ENCODE results near the gene CCL26. TPM values are rescaled to one million over a fixed set of nuclear protein-coding genes. Genes with fewer than 3 reads are reported as not detected.
"Not testable (repeated sequence)": the region's sequence is repeated elsewhere in the genome, so short reads cannot be mapped to it uniquely, and the experiment has no call there.

Gene CCL26
- total and polyA plus RNA-seq, 2 experiments from 2014 or later, result 2.2 TPM; not detected in 1

DNA sequence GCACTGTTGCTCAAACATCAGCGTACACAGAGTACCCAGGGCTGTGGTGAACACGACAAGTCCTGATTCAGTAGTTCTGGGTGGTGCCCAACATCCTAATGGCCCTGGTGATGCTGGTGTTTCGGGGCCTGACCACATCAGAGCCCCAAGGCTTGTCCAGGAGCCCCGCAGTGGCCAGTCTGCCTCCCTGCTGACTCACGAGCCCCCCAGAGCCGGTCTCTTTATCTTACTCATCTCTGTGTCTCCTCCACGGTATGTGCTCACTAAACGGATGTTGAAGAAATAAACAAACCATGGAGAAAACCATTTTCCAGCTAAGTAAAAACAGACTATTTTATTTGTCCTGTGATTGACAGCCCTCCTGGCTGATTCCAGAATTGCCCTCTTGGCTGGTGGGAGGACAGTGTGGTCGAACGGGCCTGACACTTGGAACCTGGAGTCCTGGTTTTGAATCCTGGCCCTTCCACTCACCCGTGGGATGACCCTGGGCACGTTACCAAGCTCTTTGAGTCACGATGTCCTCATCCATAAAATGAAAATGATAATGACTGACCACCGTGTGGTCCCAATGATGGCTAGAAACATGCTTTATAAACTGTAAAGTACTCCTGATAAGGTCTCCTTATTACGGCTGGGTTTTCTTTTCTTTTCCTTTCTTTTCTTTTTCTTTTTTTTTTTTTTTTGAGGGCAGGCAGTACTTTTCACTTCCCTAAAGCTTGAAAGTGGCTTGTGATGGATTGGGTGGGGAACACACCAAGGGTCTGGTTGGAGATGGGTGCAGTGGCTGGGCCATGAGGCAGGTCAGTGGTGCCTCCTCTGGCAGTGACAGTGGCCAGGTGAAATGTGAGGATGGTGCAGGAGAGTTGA is 39.0 kb downstream of the CCL26 start:
- Histone ChIP-seq H3K4me2 (ENCODE audit: unreplicated experiment) (peak overlapping the region; percentile 52), H3K79me2 (ENCODE audit: insufficient read depth) (peaks cover 37% of the 10 kb centered on the region), H3K4me3 (peak overlapping the region; percentile 52), H4K20me1 (ENCODE audit: insufficient read depth) (no peaks in the 10 kb centered on the region), H3K9me3 (ENCODE audit: low read depth) (no peaks in the 10 kb centered on the region), H3K9me2 (ENCODE audit: insufficient read depth) (no peaks in the 10 kb centered on the region), H3K27ac (peak overlapping the region; percentile 83), H3K9ac (peak overlapping the region; percentile 59), H3K36me3 (ENCODE audit: low read depth) (no peaks in the 10 kb centered on the region), H3K27me3 (replicated peaks; ENCODE audit: insufficient read depth) (no peaks in the 10 kb centered on the region), H3F3A (ENCODE audit: insufficient read depth) (peaks cover 36% of the 10 kb centered on the region), H2AFZ (peak overlapping the region; percentile 59), H3K4me1 (ENCODE audit: insufficient read depth) (peaks cover 35% of the 10 kb centered on the region)
- TF ChIP-seq EZH2phosphoT487 (IDR thresholded peaks at IDR 0.05; ENCODE audit: insufficient read depth, low read depth) (peak; percentile 86; the same call in 1 of the 2 replicates), EZH2 (IDR thresholded peaks at IDR 0.05; ENCODE audit: insufficient read depth, poor library complexity, severe bottlenecking) (no peak)
- WGBS, 2 experiments (ENCODE audit: low coverage in 1 of 2, low lambda C conversion rate in 2 of 2, missing lambda C conversion rate in 2 of 2), result 1% methylated on average over 15 of the region's 15 CpGs
- peak; percentile 97 for DNase-seq
- in situ Hi-C loops (cut with MboI), result no loop called here

- no peak for DNase-seq
- Histone ChIP-seq H3K4me3 (peak overlapping the region; percentile 20; the same call in 1 of the 2 replicates), H3K9me2 (ENCODE audit: insufficient read depth) (no peaks in the 10 kb centered on the region), H3K79me2 (ENCODE audit: insufficient read depth) (peaks cover 32% of the 10 kb centered on the region), H3K9me3 (ENCODE audit: low read depth) (no peaks in the 10 kb centered on the region), H3K4me2 (ENCODE audit: unreplicated experiment) (peak overlapping the region; percentile 52), H4K20me1 (ENCODE audit: insufficient read depth) (no peaks in the 10 kb centered on the region), H3F3A (ENCODE audit: insufficient read depth) (peaks cover 36% of the 10 kb centered on the region), H2AFZ (no peak overlapping the region), H3K4me1 (ENCODE audit: insufficient read depth) (peaks cover 36% of the 10 kb centered on the region), H3K27ac (peak overlapping the region; percentile 83), H3K27me3 (replicated peaks; ENCODE audit: insufficient read depth) (no peaks in the 10 kb centered on the region), H3K36me3 (ENCODE audit: low read depth) (no peaks in the 10 kb centered on the region), H3K9ac (peak overlapping the region; percentile 57)
- no peak for TF ChIP-seq EZH2phosphoT487 (IDR thresholded peaks at IDR 0.05; ENCODE audit: insufficient read depth, low read depth)
- no peak for TF ChIP-seq EZH2 (IDR thresholded peaks at IDR 0.05; ENCODE audit: insufficient read depth, poor library complexity, severe bottlenecking)
- in situ Hi-C loops (cut with MboI), result no loop called here
- 84 to 85% methylated on average over 12 of the region's 12 CpGs for WGBS, 2 experiments (ENCODE audit: low coverage in 1 of 2, low lambda C conversion rate in 2 of 2, missing lambda C conversion rate in 2 of 2)
Measured at GRCh38 chr7:75732016-75732521, 39.9 kb downstream of the CCL26 start.

DNA sequence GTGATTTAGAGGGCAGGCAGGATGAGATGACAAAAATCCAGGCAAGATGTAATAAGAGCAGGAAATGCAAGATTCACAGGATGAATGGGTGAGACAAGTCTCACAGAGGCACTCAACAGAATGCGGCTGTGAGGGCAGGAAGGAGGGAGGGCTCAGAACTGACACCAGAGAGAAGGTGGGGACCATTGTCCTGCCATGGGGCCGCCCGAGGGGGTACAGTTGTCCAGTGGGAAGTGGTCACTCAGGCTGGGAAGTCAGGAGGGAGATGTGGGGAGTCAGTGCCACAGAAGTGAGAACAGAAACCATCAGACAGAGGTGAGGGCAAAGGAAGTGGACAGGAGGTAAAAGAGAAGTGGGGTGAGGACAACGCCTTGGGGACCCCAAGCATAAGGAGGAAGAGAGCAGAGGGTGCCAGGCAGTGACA is 42.1 kb downstream of the CCL26 start:
- Histone ChIP-seq H3K4me2 (ENCODE audit: unreplicated experiment) (no peak overlapping the region), H3K9me3 (ENCODE audit: low read depth) (no peaks in the 10 kb centered on the region), H3K36me3 (ENCODE audit: low read depth) (no peaks in the 10 kb centered on the region), H4K20me1 (ENCODE audit: insufficient read depth) (no peaks in the 10 kb centered on the region), H3K9ac (no peak overlapping the region), H2AFZ (no peak overlapping the region), H3K9me2 (ENCODE audit: insufficient read depth) (no peaks in the 10 kb centered on the region), H3K79me2 (ENCODE audit: insufficient read depth) (peaks cover 40% of the 10 kb centered on the region), H3K4me1 (ENCODE audit: insufficient read depth) (peaks cover 33% of the 10 kb centered on the region), H3K27ac (no peak overlapping the region), H3K4me3 (no peak overlapping the region), H3K27me3 (replicated peaks; ENCODE audit: insufficient read depth) (no peaks in the 10 kb centered on the region), H3F3A (ENCODE audit: insufficient read depth) (peaks cover 28% of the 10 kb centered on the region)
- WGBS, 2 experiments (ENCODE audit: low coverage in 1 of 2, low lambda C conversion rate in 2 of 2, missing lambda C conversion rate in 2 of 2), result 92 to 99% methylated on average over 4 of the region's 4 CpGs
- DNase-seq, result no peak
- in situ Hi-C loops (cut with MboI), result no loop called here
- TF ChIP-seq EZH2phosphoT487 (IDR thresholded peaks at IDR 0.05; ENCODE audit: insufficient read depth, low read depth), result no peak
- no peak for TF ChIP-seq EZH2 (IDR thresholded peaks at IDR 0.05; ENCODE audit: insufficient read depth, poor library complexity, severe bottlenecking)

GRCh38 chr7:75727881-75728593 is 44.0 kb downstream of the CCL26 start:
- Histone ChIP-seq H2AFZ (peak overlapping the region; percentile 76), H3K9me3 (ENCODE audit: low read depth) (no peaks in the 10 kb centered on the region), H3K4me1 (ENCODE audit: insufficient read depth) (peaks cover 21% of the 10 kb centered on the region), H4K20me1 (ENCODE audit: insufficient read depth) (no peaks in the 10 kb centered on the region), H3K9ac (peak overlapping the region; percentile 17), H3K4me2 (ENCODE audit: unreplicated experiment) (no peak overlapping the region), H3K79me2 (ENCODE audit: insufficient read depth) (peaks cover 41% of the 10 kb centered on the region), H3K36me3 (ENCODE audit: low read depth) (no peaks in the 10 kb centered on the region), H3F3A (ENCODE audit: insufficient read depth) (peaks cover 13% of the 10 kb centered on the region), H3K27me3 (replicated peaks; ENCODE audit: insufficient read depth) (no peaks in the 10 kb centered on the region), H3K27ac (0 out of 2 replicates have a peak overlapping the region, but pooled peaks have one; percentile 7), H3K4me3 (no peak overlapping the region), H3K9me2 (ENCODE audit: insufficient read depth) (no peaks in the 10 kb centered on the region)
- in situ Hi-C loops (cut with MboI), result no loop called here
- WGBS, 2 experiments (ENCODE audit: low coverage in 1 of 2, low lambda C conversion rate in 2 of 2, missing lambda C conversion rate in 2 of 2), result 70 to 73% methylated on average over 8 of the region's 8 CpGs
- DNase-seq, result peak; percentile 31
- TF ChIP-seq EZH2 (IDR thresholded peaks at IDR 0.05; ENCODE audit: insufficient read depth, poor library complexity, severe bottlenecking) (no peak), EZH2phosphoT487 (IDR thresholded peaks at IDR 0.05; ENCODE audit: insufficient read depth, low read depth) (no peak)

DNA sequence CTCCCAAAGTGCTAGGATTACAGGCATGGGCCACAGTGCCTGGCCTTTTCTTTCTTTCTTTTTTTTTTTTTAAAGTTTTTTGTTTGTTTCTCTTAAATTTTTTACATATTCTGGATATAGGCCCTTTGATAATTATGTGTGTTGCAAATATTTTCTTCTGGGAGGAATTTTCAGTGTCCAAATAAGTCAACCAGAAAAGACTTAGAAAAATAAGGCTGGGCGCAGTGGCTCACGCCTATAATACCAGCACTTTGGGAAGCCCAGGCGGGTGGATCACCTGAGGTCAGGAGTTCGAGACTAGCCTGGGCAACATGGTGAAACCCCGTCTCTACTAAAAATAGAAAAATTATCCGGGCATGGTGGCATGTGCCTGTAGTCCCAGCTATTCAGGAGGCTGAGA is 44.7 kb downstream of the CCL26 start:
- DNase-seq; H2AFZ ChIP-seq; H3K9me2 ChIP-seq (ENCODE audit: insufficient read depth); H3K27me3 ChIP-seq (replicated peaks; ENCODE audit: insufficient read depth); H3K4me2 ChIP-seq (ENCODE audit: unreplicated experiment); in situ Hi-C loops (cut with MboI); H3K9me3 ChIP-seq (ENCODE audit: low read depth); H3F3A ChIP-seq (ENCODE audit: insufficient read depth); H3K9ac ChIP-seq; H3K27ac ChIP-seq; H3K4me3 ChIP-seq; H3K36me3 ChIP-seq (ENCODE audit: low read depth); H4K20me1 ChIP-seq (ENCODE audit: insufficient read depth): not testable (repeated sequence)
- peaks cover 17% of the 10 kb centered on the region for H3K4me1 ChIP-seq (ENCODE audit: insufficient read depth)
- 96 to 97% methylated on average over 6 of the region's 6 CpGs for WGBS, 2 experiments (ENCODE audit: low coverage in 1 of 2, low lambda C conversion rate in 2 of 2, missing lambda C conversion rate in 2 of 2)
- peaks cover 42% of the 10 kb centered on the region for H3K79me2 ChIP-seq (ENCODE audit: insufficient read depth)
